Cerebellar nuclear complex (tissue), 1 donor: Measurements from ENCODE around the gene ARHGAP30.

ENCODE experiments used
- DNase-seq, 2 experiments: peaks; one replicate each; lab custom pipeline; 2025; lab: John Stamatoyannopoulos, UW

Gene ARHGAP30

DNA sequence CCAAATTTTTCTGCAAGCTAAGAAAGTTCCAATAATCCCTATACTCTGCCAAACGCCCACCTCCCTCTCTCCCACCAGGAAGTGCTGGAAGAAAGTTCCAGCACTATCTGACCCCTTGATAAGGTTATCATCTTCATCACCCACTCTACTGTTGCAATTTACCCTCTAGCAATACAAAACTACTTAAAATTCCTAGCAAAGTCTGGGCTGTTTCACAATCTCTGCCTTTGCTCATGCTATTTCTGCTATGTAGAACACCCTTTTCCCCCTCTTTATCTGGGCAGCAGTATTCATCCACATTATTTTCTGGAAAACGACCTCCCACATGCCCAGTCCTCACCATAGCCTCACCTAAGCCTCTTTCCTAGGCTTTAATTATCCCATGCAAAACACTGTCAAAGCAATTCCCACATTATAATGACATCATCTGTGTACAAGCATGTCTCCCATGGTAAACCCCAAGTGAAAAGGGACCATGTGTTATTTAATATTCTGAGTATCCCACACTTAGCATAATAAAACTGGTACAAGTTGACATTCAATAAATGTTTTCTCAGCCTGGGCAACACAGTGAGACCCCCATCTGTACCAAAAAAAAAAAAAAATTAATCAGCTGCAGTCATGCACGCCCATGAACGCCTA lies 60.7 kb downstream of the ARHGAP30 start:
- no peak for DNase-seq

DNA sequence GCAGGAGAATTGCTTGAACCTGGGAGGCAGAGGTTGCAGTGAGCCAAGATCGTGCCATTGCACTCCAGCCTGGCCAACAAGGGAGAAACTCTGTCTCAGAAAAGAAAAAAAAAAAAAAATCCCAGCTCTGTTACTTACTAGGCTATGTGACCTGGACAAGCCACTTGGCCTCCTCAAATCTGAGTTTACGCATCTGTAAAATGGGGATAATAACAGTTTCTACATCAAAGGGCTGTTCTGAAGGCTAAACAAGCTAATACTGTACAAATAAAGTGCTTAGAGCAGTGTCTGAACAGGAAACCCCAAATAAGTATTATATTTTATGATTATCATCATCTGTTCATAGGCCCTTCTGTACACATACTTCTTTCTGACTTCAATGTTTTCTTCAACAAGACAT lies 62.3 kb downstream of the ARHGAP30 start:
- DNase-seq = no peak

DNA sequence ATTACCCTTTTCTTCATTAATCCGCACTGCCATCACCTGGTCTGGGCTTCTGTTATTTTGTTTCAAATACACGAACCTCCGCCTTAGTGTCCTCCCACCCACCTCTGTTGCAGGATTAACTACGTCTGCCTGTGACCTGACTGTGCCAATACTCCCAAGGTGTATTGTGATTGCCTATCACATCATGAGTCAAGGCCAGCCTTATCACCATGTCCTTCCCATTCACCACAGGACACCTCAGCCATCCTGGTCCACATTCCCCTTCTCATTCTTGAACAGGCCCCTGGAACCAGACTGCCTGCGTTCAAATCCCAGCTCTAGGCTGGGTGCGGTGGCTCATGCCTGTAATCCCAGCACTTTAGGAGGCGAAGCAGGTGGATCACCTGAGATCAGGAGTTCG lies 63.1 kb downstream of the ARHGAP30 start:
- no peak for DNase-seq

- DNase-seq = no peak
Observed at GRCh38 chr1:161001525-161001924, 68.2 kb downstream of the ARHGAP30 start.

GRCh38 chr1:161000736-161001480 lies 68.8 kb downstream of the ARHGAP30 start:
- DNase-seq = no peak

GRCh38 chr1:160999376-160999775 lies 70.3 kb downstream of the ARHGAP30 start:
- no peak for DNase-seq

- DNase-seq = no peak
Observed at GRCh38 chr1:160997323-160998038, 72.2 kb downstream of the ARHGAP30 start.
